IgD-negative memory B cell (primary cell): ENCODE data around the gene FRMD3. TPM values are rescaled to one million over a fixed set of nuclear protein-coding genes. Genes with fewer than 3 reads are reported as not detected.

Experiments used
- H3K27ac Mint-ChIP-seq, 3 donors: one replicate each; pipeline ENCODE4 v1.8.0; 2020 to 2022; ENCODE audit warnings: mild to moderate bottlenecking in 3 of 3, mixed read lengths in 3 of 3, moderate library complexity in 1 of 3
- H3K27me3 Mint-ChIP-seq: one replicate; pipeline ENCODE4 v1.8.0; 2021; ENCODE audit warnings: mixed read lengths
- H3K36me3 Mint-ChIP-seq: one replicate; pipeline ENCODE4 v1.8.0; 2020; ENCODE audit warnings: mild to moderate bottlenecking, mixed read lengths
- H3K4me1 Mint-ChIP-seq, 3 donors: one replicate each; pipeline ENCODE4 v1.8.0; 2020 to 2022; ENCODE audit warnings: mixed read lengths in 3 of 3, mild to moderate bottlenecking in 1 of 3
- H3K4me3 Mint-ChIP-seq, 4 donors: one replicate each; pipeline ENCODE4 v1.8.0; 2020 to 2022; ENCODE audit warnings: mild to moderate bottlenecking in 4 of 4, mixed read lengths in 4 of 4, moderate library complexity in 3 of 4
- H3K9me3 Mint-ChIP-seq, 3 donors: one replicate each; pipeline ENCODE4 v1.8.0; 2020 to 2021; ENCODE audit warnings: mixed read lengths in 3 of 3, mild to moderate bottlenecking in 1 of 3
- polyA plus RNA-seq: library from polyadenylated mRNA; unstranded; fragments of 300-500 nt; fragmentation: Illumina TruSeq; gene quantifications from one replicate; pipeline ENCODE4 v1.2.3, GENCODE V29; 2021

The FRMD3 gene
- polyA plus RNA-seq, 1 donor from 2014 or later: 1.1 TPM

DNA sequence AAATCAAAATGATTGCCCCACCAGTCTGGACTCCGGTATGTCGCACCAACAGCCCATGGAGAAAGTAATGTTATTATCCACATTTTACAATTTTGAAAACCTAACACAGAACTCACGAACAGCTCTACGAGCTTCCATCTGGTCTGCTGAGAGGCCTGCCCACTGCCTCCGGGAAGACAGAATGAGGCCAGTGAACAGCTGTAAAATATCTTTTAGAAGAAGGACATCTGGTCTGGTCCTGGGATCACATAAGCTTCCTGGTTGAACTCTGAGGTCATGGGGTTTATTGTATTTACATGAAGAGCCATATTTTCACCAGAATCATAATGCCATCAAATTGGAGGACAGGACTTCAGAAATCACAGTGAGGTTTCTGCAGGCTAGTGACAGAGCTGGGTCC lies 89.0 kb downstream of the FRMD3 start:
- Mint-ChIP-seq H3K9me3 (peaks cover 0 to 4% (median 1%) of the 10 kb centered on the region in 3 donors), H3K27me3 (no peaks in the 10 kb centered on the region), H3K4me1 (no peaks in the 10 kb centered on the region), H3K27ac (no peak overlapping the region), H3K36me3 (peaks cover 1% of the 10 kb centered on the region), H3K4me3 (no peak overlapping the region)

DNA sequence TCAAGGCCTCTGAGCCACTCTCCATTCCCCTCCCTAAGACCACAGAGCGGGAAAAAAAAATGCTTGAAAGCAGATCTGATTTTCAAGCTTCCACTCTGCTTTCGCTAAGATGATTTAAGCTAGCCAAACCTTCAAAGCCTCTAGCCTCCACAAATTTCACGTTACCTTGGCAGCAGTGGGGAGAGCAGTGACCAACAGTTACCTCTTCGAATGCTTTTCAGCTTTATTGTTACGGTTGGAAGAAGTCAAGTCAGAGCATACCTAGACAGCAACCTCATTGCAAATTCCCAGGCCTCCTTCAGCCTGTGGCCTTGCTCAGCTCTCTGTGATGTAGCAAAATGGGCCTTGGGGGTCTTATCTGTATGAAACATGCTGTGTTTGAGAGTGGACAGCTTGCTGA lies 89.6 kb downstream of the FRMD3 start:
- Mint-ChIP-seq H3K36me3 (peaks cover 1% of the 10 kb centered on the region), H3K9me3 (peaks cover 0 to 4% (median 1%) of the 10 kb centered on the region in 3 donors), H3K27ac (no peak overlapping the region), H3K4me3 (no peak overlapping the region), H3K27me3 (no peaks in the 10 kb centered on the region), H3K4me1 (no peaks in the 10 kb centered on the region)

GRCh38 chr9:83447351-83447750 lies 90.8 kb downstream of the FRMD3 start:
- Mint-ChIP-seq H3K4me1 (no peaks in the 10 kb centered on the region), H3K27me3 (no peaks in the 10 kb centered on the region), H3K36me3 (peaks cover 3% of the 10 kb centered on the region), H3K4me3 (no peak overlapping the region), H3K9me3 (peaks cover 0 to 4% (median 1%) of the 10 kb centered on the region in 3 donors), H3K27ac (no peak overlapping the region)

GRCh38 chr9:83445703-83446265 lies 92.4 kb downstream of the FRMD3 start:
- peaks cover 3% of the 10 kb centered on the region for H3K36me3 Mint-ChIP-seq
- no peak overlapping the region for H3K27ac Mint-ChIP-seq
- H3K9me3 Mint-ChIP-seq: peaks cover 0 to 4% (median 1%) of the 10 kb centered on the region in 3 donors
- H3K27me3 Mint-ChIP-seq: no peaks in the 10 kb centered on the region
- no peaks in the 10 kb centered on the region for H3K4me1 Mint-ChIP-seq
- H3K4me3 Mint-ChIP-seq: no peak overlapping the region

DNA sequence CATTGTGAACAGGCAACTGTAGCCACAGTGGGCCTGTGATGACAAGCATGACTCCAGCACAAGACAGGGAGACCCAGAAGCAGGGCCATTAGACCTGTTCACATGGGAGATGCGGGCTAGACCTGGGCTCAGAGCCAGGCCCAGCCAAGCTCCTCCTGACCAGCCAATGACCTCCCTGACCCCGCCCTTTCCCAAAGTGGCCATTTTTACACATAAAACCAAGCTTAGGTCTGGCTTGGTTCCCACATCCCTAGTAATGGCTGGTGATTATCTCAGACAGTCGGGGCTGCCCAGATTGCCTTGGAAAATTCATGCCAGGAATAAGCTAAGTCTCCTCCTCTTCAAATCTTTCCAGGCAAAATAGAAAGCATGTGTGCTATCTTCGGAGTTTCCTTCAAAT lies 94.1 kb downstream of the FRMD3 start:
- Mint-ChIP-seq H3K9me3 (peaks cover 0 to 4% (median 1%) of the 10 kb centered on the region in 3 donors), H3K4me1 (no peaks in the 10 kb centered on the region), H3K27me3 (no peaks in the 10 kb centered on the region), H3K27ac (no peak overlapping the region), H3K4me3 (no peak overlapping the region), H3K36me3 (peaks cover 3% of the 10 kb centered on the region)

- Mint-ChIP-seq H3K36me3 (peaks cover 2% of the 10 kb centered on the region), H3K9me3 (no peaks in the 10 kb centered on the region), H3K4me1 (no peaks in the 10 kb centered on the region), H3K27me3 (peaks cover 3% of the 10 kb centered on the region), H3K27ac (no peak overlapping the region), H3K4me3 (no peak overlapping the region)
Measured at GRCh38 chr9:83441390-83441789, 96.8 kb downstream of the FRMD3 start.

DNA sequence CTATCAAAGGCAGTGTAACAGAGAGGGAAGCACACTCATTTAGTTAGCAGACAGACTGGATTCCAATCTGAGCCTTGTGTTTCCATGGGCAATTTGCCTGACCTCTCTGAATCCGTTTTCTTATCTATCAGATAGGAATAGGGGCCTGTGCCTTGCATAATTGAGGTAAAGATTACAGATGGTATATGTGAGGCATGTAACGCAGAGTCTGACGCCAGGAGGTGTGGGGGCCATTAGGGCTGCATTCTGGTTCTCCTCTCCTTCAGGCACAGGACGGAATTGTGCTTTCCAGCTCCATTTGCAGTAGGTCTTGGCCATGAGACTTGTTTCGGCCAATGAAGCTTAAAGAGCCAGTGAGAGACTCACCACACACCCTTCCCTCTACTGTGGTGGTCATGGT lies 97.6 kb downstream of the FRMD3 start:
- Mint-ChIP-seq H3K4me1 (no peaks in the 10 kb centered on the region), H3K27me3 (peaks cover 3% of the 10 kb centered on the region), H3K27ac (no peak overlapping the region), H3K4me3 (no peak overlapping the region), H3K36me3 (peaks cover 6% of the 10 kb centered on the region), H3K9me3 (no peaks in the 10 kb centered on the region)

DNA sequence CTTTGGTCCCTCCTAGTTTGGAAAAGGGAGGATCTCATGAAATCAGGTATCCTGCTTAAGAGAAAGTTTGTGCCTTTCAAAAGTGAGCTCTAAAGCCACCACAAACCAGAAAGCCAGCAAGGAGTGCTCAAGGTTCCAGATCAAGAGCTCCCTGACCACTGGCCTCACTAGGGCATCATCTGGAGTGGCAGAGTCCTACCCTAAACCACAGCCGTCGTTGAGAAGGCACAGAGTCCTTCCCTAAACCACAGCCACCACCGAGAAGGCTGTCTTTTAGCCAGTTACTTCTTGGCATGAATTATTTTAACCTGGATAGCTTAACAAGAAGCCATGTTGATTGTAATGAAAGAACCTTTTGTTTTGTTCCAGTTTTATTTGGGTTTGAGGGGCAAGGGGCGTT lies 102.9 kb downstream of the FRMD3 start:
- peaks cover 3% of the 10 kb centered on the region for H3K27me3 Mint-ChIP-seq

GRCh38 chr9:83434254-83434653 lies 103.9 kb downstream of the FRMD3 start:
- Mint-ChIP-seq H3K9me3 (no peaks in the 10 kb centered on the region), H3K4me1 (no peaks in the 10 kb centered on the region), H3K27ac (no peak overlapping the region), H3K36me3 (peaks cover 4% of the 10 kb centered on the region), H3K4me3 (no peak overlapping the region), H3K27me3 (peaks cover 3% of the 10 kb centered on the region)

More for the DNA sequence above, 102.9 kb downstream of the FRMD3 start:
- H3K36me3 Mint-ChIP-seq: peaks cover 4% of the 10 kb centered on the region
- peak overlapping the region in 1 of 4 donors; percentile 65 for H3K4me3 Mint-ChIP-seq
- no peaks in the 10 kb centered on the region for H3K9me3 Mint-ChIP-seq
- H3K4me1 Mint-ChIP-seq: no peaks in the 10 kb centered on the region
- H3K27ac Mint-ChIP-seq: no peak overlapping the region

GRCh38 chr9:83433846-83434245 lies 104.4 kb downstream of the FRMD3 start:
- H3K9me3 Mint-ChIP-seq: no peaks in the 10 kb centered on the region
- H3K4me1 Mint-ChIP-seq: no peaks in the 10 kb centered on the region
- no peak overlapping the region for H3K27ac Mint-ChIP-seq
- H3K4me3 Mint-ChIP-seq: no peak overlapping the region
- H3K36me3 Mint-ChIP-seq: peaks cover 4% of the 10 kb centered on the region
- peaks cover 3% of the 10 kb centered on the region for H3K27me3 Mint-ChIP-seq

GRCh38 chr9:83432877-83433550 lies 105.2 kb downstream of the FRMD3 start:
- no peak overlapping the region for H3K4me3 Mint-ChIP-seq
- peaks cover 3% of the 10 kb centered on the region for H3K27me3 Mint-ChIP-seq
- no peak overlapping the region for H3K27ac Mint-ChIP-seq
- no peaks in the 10 kb centered on the region for H3K9me3 Mint-ChIP-seq
- H3K4me1 Mint-ChIP-seq: no peaks in the 10 kb centered on the region
- peaks cover 4% of the 10 kb centered on the region for H3K36me3 Mint-ChIP-seq

DNA sequence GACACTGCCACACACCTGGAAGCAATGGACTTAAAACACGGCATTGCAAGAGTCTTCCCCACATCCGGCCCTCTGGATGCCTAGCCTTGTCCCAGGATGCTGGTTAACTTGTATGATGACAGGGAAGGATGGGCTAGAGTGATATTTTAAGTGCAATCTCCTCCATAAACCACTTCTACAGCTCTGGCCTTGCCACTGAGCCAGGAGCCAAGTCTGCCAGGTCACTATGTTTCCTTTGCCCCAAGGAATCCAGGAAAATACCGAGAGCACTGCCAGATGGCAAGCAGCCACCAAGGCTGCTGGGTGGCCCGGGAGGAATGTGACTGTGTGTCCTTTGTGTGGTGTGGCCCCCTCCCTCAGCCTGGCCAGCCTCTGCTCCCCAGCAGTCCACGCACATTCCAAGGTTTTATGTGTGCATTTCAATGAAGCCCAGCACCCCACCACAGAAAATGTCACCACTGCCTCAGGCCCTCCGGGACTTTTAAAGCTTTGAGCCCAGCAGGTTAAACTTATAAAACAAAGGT lies 106.0 kb downstream of the FRMD3 start:
- H3K4me1 Mint-ChIP-seq: no peaks in the 10 kb centered on the region
- H3K27ac Mint-ChIP-seq: peak overlapping the region in 1 of 3 donors; percentile 67
- no peaks in the 10 kb centered on the region for H3K27me3 Mint-ChIP-seq
- peaks cover 4% of the 10 kb centered on the region for H3K36me3 Mint-ChIP-seq
- H3K9me3 Mint-ChIP-seq: no peaks in the 10 kb centered on the region
- no peak overlapping the region for H3K4me3 Mint-ChIP-seq

- Mint-ChIP-seq H3K4me3 (peak overlapping the region in 1 of 4 donors; percentile 50), H3K9me3 (no peaks in the 10 kb centered on the region), H3K27ac (no peak overlapping the region), H3K4me1 (no peaks in the 10 kb centered on the region), H3K27me3 (no peaks in the 10 kb centered on the region), H3K36me3 (peaks cover 4% of the 10 kb centered on the region)
Measured at GRCh38 chr9:83431101-83432060, 106.8 kb downstream of the FRMD3 start.

GRCh38 chr9:83430681-83431080 lies 107.5 kb downstream of the FRMD3 start:
- no peaks in the 10 kb centered on the region for H3K4me1 Mint-ChIP-seq
- H3K4me3 Mint-ChIP-seq: no peak overlapping the region
- no peaks in the 10 kb centered on the region for H3K9me3 Mint-ChIP-seq
- H3K36me3 Mint-ChIP-seq: peaks cover under 1% of the 10 kb centered on the region
- H3K27me3 Mint-ChIP-seq: no peaks in the 10 kb centered on the region
- no peak overlapping the region for H3K27ac Mint-ChIP-seq

DNA sequence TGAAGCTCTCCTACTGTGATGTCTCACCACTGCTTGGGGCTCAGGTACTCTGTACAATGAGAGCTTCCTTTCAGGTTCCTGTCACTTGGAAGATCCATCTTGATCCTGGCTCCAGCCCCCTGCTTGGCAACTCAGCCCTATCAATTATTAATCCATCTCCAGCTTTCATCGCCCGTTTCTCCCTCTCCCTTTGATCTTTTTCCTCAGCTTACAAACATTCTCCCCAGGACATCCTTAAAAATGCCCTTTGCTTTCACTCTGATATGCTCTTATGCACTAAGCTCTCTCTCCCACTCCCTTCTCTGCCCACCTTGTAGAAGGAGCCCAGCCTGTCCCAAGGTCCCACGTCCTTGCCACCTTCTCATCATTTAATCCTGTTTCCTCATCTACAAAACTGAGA lies 109.0 kb downstream of the FRMD3 start:
- Mint-ChIP-seq H3K4me3 (no peak overlapping the region), H3K27ac (no peak overlapping the region)

More for the DNA sequence above, 109.0 kb downstream of the FRMD3 start:
- Mint-ChIP-seq H3K9me3 (no peaks in the 10 kb centered on the region), H3K27me3 (no peaks in the 10 kb centered on the region), H3K36me3 (no peaks in the 10 kb centered on the region), H3K4me1 (no peaks in the 10 kb centered on the region)
